Caco-2 (cell line): ENCODE measurements around the gene SGMS2. TPM values are rescaled to one million over a fixed set of nuclear protein-coding genes. Genes with fewer than 3 reads are reported as not detected.

Experiments used
- BruUV-seq: library from RNA; stranded (reverse); fragments of 400-500 nt; replicated peaks from 2 replicates; lab custom pipeline; 2021; lab: Mats Ljungman, UMichigan
- CTCF ChIA-PET: fragments of 300-600 bp; sonication (Branson Sonifier 250); formaldehyde crosslinking; loops from one replicate; lab custom pipeline; 2022; ENCODE audit warnings: antibody characterized with exemption; lab: Charles Lee
- POLR2A ChIA-PET: fragments of 300-600 bp; sonication (Branson Sonifier 250); formaldehyde crosslinking; loops from one replicate; lab custom pipeline; 2022; ENCODE audit warnings: antibody characterized with exemption; lab: Charles Lee
- DNase-seq, 2 experiments: peaks; one replicate each; pipeline versions ENCODE4 v3.0.0 to v3.0.0-alpha.2; 2020 to 2022
- H3K27me3 ChIP-seq: replicated peaks from 2 replicates; pipeline ENCODE4 v1.6.0; 2011; ENCODE audit warnings: low read length; ENCODE audit not compliant: control insufficient read depth, insufficient read depth
- H3K36me3 ChIP-seq: 2 replicates; pipeline ENCODE4 v1.5.1; 2011; ENCODE audit warnings: low read length; ENCODE audit not compliant: control insufficient read depth, insufficient read depth
- H3K4me1 ChIP-seq: fragments of 250-450 bp; sonication (Bioruptor Pico); 2 replicates; pipeline ENCODE4 v1.5.1; 2020; ENCODE audit warnings: mild to moderate bottlenecking
- H3K4me3 ChIP-seq: 2 replicates; pipeline ENCODE4 v1.5.1; 2011; ENCODE audit warnings: low read depth, mild to moderate bottlenecking, control low read depth, low read length
- H3K9me3 ChIP-seq: fragments of 250-450 bp; sonication (Bioruptor Pico); 2 replicates; pipeline ENCODE4 v1.5.1; 2020; ENCODE audit warnings: mild to moderate bottlenecking, moderate library complexity
- H3K27ac Mint-ChIP-seq: one replicate; pipeline ENCODE4 v1.8.0; 2022; ENCODE audit warnings: mixed read lengths; ENCODE audit not compliant: unreplicated experiment
- H3K27me3 Mint-ChIP-seq: one replicate; pipeline ENCODE4 v1.8.0; 2022; ENCODE audit warnings: mixed read lengths; ENCODE audit not compliant: insufficient read depth, unreplicated experiment
- H3K36me3 Mint-ChIP-seq: one replicate; pipeline ENCODE4 v1.8.0; 2022; ENCODE audit warnings: mild to moderate bottlenecking, mixed read lengths; ENCODE audit not compliant: insufficient read depth, unreplicated experiment
- H3K4me1 Mint-ChIP-seq: one replicate; pipeline ENCODE4 v1.8.0; 2022; ENCODE audit warnings: low read depth, mixed read lengths; ENCODE audit not compliant: unreplicated experiment
- H3K4me3 Mint-ChIP-seq: one replicate; pipeline ENCODE4 v1.8.0; 2022; ENCODE audit warnings: mild to moderate bottlenecking, moderate library complexity, mixed read lengths; ENCODE audit not compliant: unreplicated experiment
- H3K9me3 Mint-ChIP-seq: one replicate; pipeline ENCODE4 v1.8.0; 2022; ENCODE audit warnings: mixed read lengths; ENCODE audit not compliant: unreplicated experiment
- intact Hi-C: fragments of 100-400 bp; cut with micrococcal nuclease; formaldehyde crosslinking; loops from one replicate; pipeline ENCODE4 v1.10.0; 2022; ENCODE audit not compliant: unreplicated experiment
- total RNA-seq: library from RNA; stranded (reverse); gene quantifications from 2 replicates; pipeline ENCODE4 v1.2.3, GENCODE V29; 2022
- TF ChIP-seq, protein P1 (sequence below), 2 experiments: fragments of 200-600 bp in 1 of 2; IDR thresholded peaks; 1 replicate in 1 of 2; 2 replicates in 1 of 2; pipeline versions ENCODE4 v1.5.1 to v1.8.0; 2011 to 2022; ENCODE audit warnings: antibody characterized with exemption in 1 of 2, control low read depth in 1 of 2, inconsistent platforms in 1 of 2, low read depth in 1 of 2, low read length in 1 of 2, mild to moderate bottlenecking in 1 of 2, moderate library complexity in 1 of 2; ENCODE audit not compliant: insufficient read depth in 1 of 2, severe bottlenecking in 1 of 2, unreplicated experiment in 1 of 2

The SGMS2 gene
- total RNA-seq, 1 experiment from 2014 or later, result 3.4 TPM

DNA sequence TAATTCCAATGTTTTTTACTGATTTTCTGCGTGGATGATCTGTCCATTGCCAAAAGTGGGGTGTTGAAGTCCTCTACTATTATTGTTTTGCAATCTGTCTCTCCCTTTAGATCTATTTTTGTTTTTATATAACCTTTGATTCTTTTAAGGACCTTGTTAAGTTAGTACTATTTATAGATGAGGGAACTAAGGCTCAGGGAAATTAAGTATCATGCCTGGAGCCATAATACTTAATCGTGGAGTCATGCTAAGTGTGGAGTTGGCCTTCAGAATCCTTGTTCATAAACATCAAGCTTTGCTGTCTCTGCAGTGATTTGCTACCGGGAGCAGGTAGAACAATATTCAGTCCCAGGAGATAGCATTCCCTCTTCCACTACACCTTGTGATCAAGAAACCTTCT, 31.0 kb downstream of the SGMS2 start:
- peaks cover 6% of the 10 kb centered on the region for H3K4me1 Mint-ChIP-seq
- no peak overlapping the region for H3K27ac Mint-ChIP-seq
- CTCF ChIA-PET, result no interaction called here
- Histone ChIP-seq H3K9me3 (no peaks in the 10 kb centered on the region), H3K36me3 (no peaks in the 10 kb centered on the region), H3K27me3 (no peaks in the 10 kb centered on the region), H3K4me3 (no peak overlapping the region), H3K4me1 (peaks cover 16% of the 10 kb centered on the region)
- DNase-seq, result no peak
- intact Hi-C loops, result no loop called here
- no peaks in the 10 kb centered on the region for H3K27me3 Mint-ChIP-seq
- POLR2A ChIA-PET, result no interaction called here
- BruUV-seq, result no TSS peak
- H3K36me3 Mint-ChIP-seq, result no peaks in the 10 kb centered on the region
- H3K4me3 Mint-ChIP-seq, result no peak overlapping the region
- no peaks in the 10 kb centered on the region for H3K9me3 Mint-ChIP-seq
- TF ChIP-seq, protein P1, sequence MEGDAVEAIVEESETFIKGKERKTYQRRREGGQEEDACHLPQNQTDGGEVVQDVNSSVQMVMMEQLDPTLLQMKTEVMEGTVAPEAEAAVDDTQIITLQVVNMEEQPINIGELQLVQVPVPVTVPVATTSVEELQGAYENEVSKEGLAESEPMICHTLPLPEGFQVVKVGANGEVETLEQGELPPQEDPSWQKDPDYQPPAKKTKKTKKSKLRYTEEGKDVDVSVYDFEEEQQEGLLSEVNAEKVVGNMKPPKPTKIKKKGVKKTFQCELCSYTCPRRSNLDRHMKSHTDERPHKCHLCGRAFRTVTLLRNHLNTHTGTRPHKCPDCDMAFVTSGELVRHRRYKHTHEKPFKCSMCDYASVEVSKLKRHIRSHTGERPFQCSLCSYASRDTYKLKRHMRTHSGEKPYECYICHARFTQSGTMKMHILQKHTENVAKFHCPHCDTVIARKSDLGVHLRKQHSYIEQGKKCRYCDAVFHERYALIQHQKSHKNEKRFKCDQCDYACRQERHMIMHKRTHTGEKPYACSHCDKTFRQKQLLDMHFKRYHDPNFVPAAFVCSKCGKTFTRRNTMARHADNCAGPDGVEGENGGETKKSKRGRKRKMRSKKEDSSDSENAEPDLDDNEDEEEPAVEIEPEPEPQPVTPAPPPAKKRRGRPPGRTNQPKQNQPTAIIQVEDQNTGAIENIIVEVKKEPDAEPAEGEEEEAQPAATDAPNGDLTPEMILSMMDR (IDR thresholded peaks at IDR 0.05; ENCODE audit: insufficient read depth in 1 of 2, low read depth in 1 of 2, low read length in 1 of 2, severe bottlenecking in 1 of 2, unreplicated experiment in 1 of 2), result no peak

DNA sequence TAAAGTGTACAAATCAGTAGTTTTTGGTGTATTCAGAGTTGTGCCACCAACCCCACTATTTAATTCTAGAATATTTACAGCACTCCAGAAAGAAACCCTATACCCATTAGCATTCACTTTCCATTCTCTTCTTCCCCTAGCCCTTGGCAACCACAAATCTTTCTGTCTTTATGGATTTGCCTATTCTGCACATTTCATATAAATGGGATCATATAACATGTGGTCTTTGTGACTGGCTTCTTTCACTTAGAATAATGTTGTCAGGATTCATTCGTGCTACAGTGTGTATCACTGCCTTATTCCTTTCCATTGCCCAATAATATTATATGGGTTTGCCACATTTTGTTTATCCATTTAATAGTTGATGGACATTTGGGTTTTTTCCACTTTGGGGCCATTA, 32.2 kb downstream of the SGMS2 start:
- BruUV-seq, result no TSS peak
- no peaks in the 10 kb centered on the region for H3K27me3 Mint-ChIP-seq
- no peak overlapping the region for H3K27ac Mint-ChIP-seq
- no peaks in the 10 kb centered on the region for H3K9me3 Mint-ChIP-seq
- H3K27me3 ChIP-seq, result no peaks in the 10 kb centered on the region
- H3K9me3 ChIP-seq, result no peaks in the 10 kb centered on the region
- ChIA-PET CTCF (no interaction called here), POLR2A (no interaction called here)
- TF ChIP-seq, protein P1 (IDR thresholded peaks at IDR 0.05; ENCODE audit: insufficient read depth in 1 of 2, low read depth in 1 of 2, low read length in 1 of 2, severe bottlenecking in 1 of 2, unreplicated experiment in 1 of 2), result no peak
- H3K4me1 ChIP-seq, result peaks cover 16% of the 10 kb centered on the region
- no peaks in the 10 kb centered on the region for H3K36me3 ChIP-seq
- no peak overlapping the region for H3K4me3 ChIP-seq
- no peaks in the 10 kb centered on the region for H3K36me3 Mint-ChIP-seq
- DNase-seq, result no peak
- no peak overlapping the region for H3K4me3 Mint-ChIP-seq
- intact Hi-C loops, result no loop called here
- peaks cover 6% of the 10 kb centered on the region for H3K4me1 Mint-ChIP-seq

DNA sequence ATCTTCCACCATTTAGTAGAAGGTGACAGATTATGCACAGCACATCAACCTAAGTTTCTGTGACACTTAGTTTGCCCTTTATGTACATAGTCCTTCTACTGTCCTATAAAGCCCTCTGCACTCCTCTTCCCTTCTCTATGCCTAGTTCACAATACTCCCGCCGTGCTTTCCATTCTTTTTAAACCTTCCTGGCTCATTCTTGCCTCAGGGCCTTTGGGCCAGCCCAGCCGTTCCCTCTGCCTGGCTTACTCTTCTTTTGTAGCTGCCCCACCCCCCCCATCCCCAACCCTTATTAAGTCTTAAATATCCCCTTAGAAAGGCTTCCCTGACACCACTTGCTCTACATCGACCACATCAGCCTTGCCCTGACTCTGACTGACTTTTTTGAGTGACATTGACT, 33.0 kb downstream of the SGMS2 start:
- ChIA-PET POLR2A (no interaction called here), CTCF (no interaction called here)
- TF ChIP-seq, protein P1 (IDR thresholded peaks at IDR 0.05; ENCODE audit: insufficient read depth in 1 of 2, low read depth in 1 of 2, low read length in 1 of 2, severe bottlenecking in 1 of 2, unreplicated experiment in 1 of 2), result no peak
- Mint-ChIP-seq H3K9me3 (no peaks in the 10 kb centered on the region), H3K36me3 (no peaks in the 10 kb centered on the region), H3K27ac (no peak overlapping the region), H3K4me3 (no peak overlapping the region), H3K27me3 (no peaks in the 10 kb centered on the region), H3K4me1 (peaks cover 6% of the 10 kb centered on the region)
- H3K9me3 ChIP-seq, result no peaks in the 10 kb centered on the region
- intact Hi-C loops, result no loop called here
- H3K36me3 ChIP-seq, result no peaks in the 10 kb centered on the region
- no peak for DNase-seq
- H3K27me3 ChIP-seq, result no peaks in the 10 kb centered on the region
- H3K4me1 ChIP-seq, result peaks cover 16% of the 10 kb centered on the region
- H3K4me3 ChIP-seq, result no peak overlapping the region
- no TSS peak for BruUV-seq
